Left ventricle myocardium inferior (tissue), 1 donor: ENCODE measurements around the gene EDEM1. TPM values are rescaled to one million over a fixed set of nuclear protein-coding genes. Genes with fewer than 3 reads are reported as not detected.

Experiments
- DNase-seq: peaks from one replicate; pipeline ENCODE4 v3.0.0-alpha.2; 2020
- H3K27ac ChIP-seq: fragments of 200-600 bp; replicated peaks from 2 replicates; pipeline ENCODE4 v1.8.0; 2021
- H3K27me3 ChIP-seq: fragments of 200-600 bp; 2 replicates; pipeline ENCODE4 v1.8.0; 2021; ENCODE audit warnings: low read depth
- H3K36me3 ChIP-seq: fragments of 200-600 bp; 2 replicates; pipeline ENCODE4 v1.8.0; 2021
- H3K4me1 ChIP-seq: fragments of 200-600 bp; 2 replicates; pipeline ENCODE4 v1.8.0; 2021
- H3K4me3 ChIP-seq: fragments of 200-600 bp; 2 replicates; pipeline ENCODE4 v1.8.0; 2021; ENCODE audit warnings: mild to moderate bottlenecking, moderate library complexity
- H3K9me3 ChIP-seq: fragments of 200-600 bp; replicated peaks from 2 replicates; pipeline ENCODE4 v1.8.0; 2021
- CTCF ChIP-seq: fragments of 200-600 bp; IDR thresholded peaks from 2 replicates; pipeline ENCODE4 v1.8.0; 2021; ENCODE audit warnings: antibody characterized with exemption, mild to moderate bottlenecking, borderline replicate concordance
- intact Hi-C: fragments of 100-400 bp; cut with micrococcal nuclease; formaldehyde crosslinking; loops from one replicate; pipeline ENCODE4 v1.11.0; 2022
- total RNA-seq: library from RNA; stranded (reverse); fragmentation: NEBNext Ultra II Directional; extraction: Animal tissue kit (Norgen Biotek cat#: 25700); gene quantifications from one replicate; pipeline ENCODE4 v1.2.1, GENCODE V29; 2021
- donor health status: DM: no; HTN: yes; CAD: no; lungs with severe emphysema.

The EDEM1 gene
- total RNA-seq, 1 donor from 2014 or later: 7.9 TPM

GRCh38 chr3:5187920-5188418 is 462 bp downstream of the EDEM1 start:
- no peaks in the 10 kb centered on the region for H3K9me3 ChIP-seq
- no peaks in the 10 kb centered on the region for H3K36me3 ChIP-seq
- no peak for TF ChIP-seq CTCF
- intact Hi-C loops: no loop called here
- peak; percentile 33 for DNase-seq
- peak overlapping the region; percentile 97 for H3K27ac ChIP-seq
- H3K4me3 ChIP-seq: peak overlapping the region; percentile 95
- H3K27me3 ChIP-seq: no peaks in the 10 kb centered on the region
- peaks cover 70% of the 10 kb centered on the region for H3K4me1 ChIP-seq

GRCh38 chr3:5188419-5189221 is 1.1 kb downstream of the EDEM1 start:
- Histone ChIP-seq H3K9me3 (no peaks in the 10 kb centered on the region), H3K27ac (peak overlapping the region; percentile 97), H3K4me1 (peaks cover 70% of the 10 kb centered on the region), H3K36me3 (peaks cover 2% of the 10 kb centered on the region), H3K4me3 (peak overlapping the region; percentile 95), H3K27me3 (no peaks in the 10 kb centered on the region)
- DNase-seq: no peak
- no peak for TF ChIP-seq CTCF
- intact Hi-C loops: no loop called here

- Histone ChIP-seq H3K27ac (no peak overlapping the region), H3K4me3 (peak overlapping the region; percentile 95), H3K9me3 (no peaks in the 10 kb centered on the region), H3K36me3 (peaks cover 5% of the 10 kb centered on the region), H3K4me1 (peaks cover 70% of the 10 kb centered on the region), H3K27me3 (no peaks in the 10 kb centered on the region)
- DNase-seq: no peak
- no peak for TF ChIP-seq CTCF
- intact Hi-C loops: no loop called here
These were observed 2.8 kb downstream of the EDEM1 start for GRCh38 chr3:5190147-5190791.

GRCh38 chr3:5191555-5192304 is 4.2 kb downstream of the EDEM1 start:
- H3K9me3 ChIP-seq: no peaks in the 10 kb centered on the region
- no peaks in the 10 kb centered on the region for H3K27me3 ChIP-seq
- H3K36me3 ChIP-seq: peaks cover 14% of the 10 kb centered on the region
- peaks cover 70% of the 10 kb centered on the region for H3K4me1 ChIP-seq
- no peak overlapping the region for H3K27ac ChIP-seq
- TF ChIP-seq CTCF: no peak
- DNase-seq: no peak
- no peak overlapping the region for H3K4me3 ChIP-seq
- intact Hi-C loops: no loop called here

GRCh38 chr3:5192571-5193365 is 5.3 kb downstream of the EDEM1 start:
- intact Hi-C loops: no loop called here
- no peaks in the 10 kb centered on the region for H3K9me3 ChIP-seq
- H3K27ac ChIP-seq: no peak overlapping the region
- no peak for DNase-seq
- no peaks in the 10 kb centered on the region for H3K27me3 ChIP-seq
- H3K36me3 ChIP-seq: peaks cover 14% of the 10 kb centered on the region
- peaks cover 70% of the 10 kb centered on the region for H3K4me1 ChIP-seq
- no peak overlapping the region for H3K4me3 ChIP-seq
- TF ChIP-seq CTCF: no peak
